A375 (cell line): ENCODE data around the gene SELP. TPM values are rescaled to one million over a fixed set of nuclear protein-coding genes. Genes with fewer than 3 reads are reported as not detected.

Source experiments
- total RNA-seq: library from RNA; depleted of rRNA; stranded (reverse); fragments of >200 nt; shearing (Covaris generic); gene quantifications from 2 replicates; pipeline ENCODE4 v1.2.3, GENCODE V29; 2014; rRNA removed

SELP gene
- total RNA-seq = not detected in 2 replicates

GRCh38 chr1:169630006-169630405, at the start of gene SELP:
Gene SELP (minus strand): TSS chr1:169630124. CDS start chr1:169630074, 50 bp downstream.

GRCh38 chr1:169586395-169587255, 43.3 kb downstream of the SELP start, which contains the start of gene F5:
Gene F5 (minus strand): TSS chr1:169586481. CDS start chr1:169586386, 95 bp downstream.

Other genes with a start within 250 kb of the SELP start
- gene CCDC181, start 202.7 kb downstream of the SELP start, total RNA-seq = 4.3 and 8.4 TPM in 2 replicates
- 9.3 and 11.1 TPM in 2 replicates for gene SLC19A2, start 144.2 kb downstream of the SELP start, total RNA-seq
- gene F5, start 43.6 kb downstream of the SELP start, total RNA-seq = not detected in 2 replicates
- gene SELL, start 81.5 kb upstream of the SELP start, total RNA-seq = 0.15 and 0.53 TPM in 2 replicates
- gene SELE, start 104.0 kb upstream of the SELP start, total RNA-seq = not detected in 2 replicates
- 6.7 and 13.2 TPM in 2 replicates for gene METTL18, start 164.8 kb upstream of the SELP start, total RNA-seq